Measurements from ENCODE around the gene ELMO1.
A peak's percentile ranks its signal among the peaks of the same experiment; 100 is the strongest.
"Not testable (repeated sequence)": the region's sequence is repeated elsewhere in the genome, so short reads cannot be mapped to it uniquely, and the experiment has no call there.

The ELMO1 gene

DNA sequence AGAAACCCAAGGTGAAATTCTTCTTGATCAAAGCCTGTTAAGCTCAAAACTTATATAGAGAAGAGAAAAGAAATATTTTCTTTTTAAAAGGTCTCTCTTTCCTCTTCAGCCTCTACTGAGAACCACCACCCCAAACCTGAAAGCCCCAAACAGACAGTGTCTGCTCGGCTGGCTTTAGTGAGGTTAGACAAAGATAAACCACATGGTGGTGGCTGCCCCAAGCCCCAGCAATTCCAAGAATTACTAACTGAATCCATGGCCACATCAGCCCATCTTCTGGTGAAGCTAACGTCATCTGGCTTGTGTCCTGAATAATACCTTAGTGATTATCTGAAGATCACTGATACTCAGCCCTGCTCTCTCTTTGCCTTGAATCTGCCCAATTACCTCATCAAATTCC lies 275.0 kb downstream of the ELMO1 start:
- DNase-seq: no peak

DNA sequence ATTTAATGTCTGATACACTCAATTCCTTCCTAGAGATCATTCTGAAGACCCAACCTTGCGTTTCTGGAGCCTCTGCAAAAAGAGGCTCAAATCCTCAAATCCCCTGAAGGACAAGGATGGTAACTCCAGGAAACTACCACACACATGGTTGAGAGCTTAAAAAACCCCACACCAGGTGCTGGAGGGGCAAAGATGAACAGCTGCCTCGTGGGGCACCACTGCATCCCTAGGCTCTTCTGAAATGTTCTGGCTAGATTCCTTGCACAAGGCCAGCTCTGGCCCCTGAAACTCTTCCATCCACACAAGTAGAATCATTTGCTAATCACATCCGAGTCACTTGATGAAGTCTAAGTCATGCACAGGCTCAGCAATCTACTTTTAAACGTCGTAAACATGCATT lies 286.6 kb downstream of the ELMO1 start:
- DNase-seq: no peak

DNA sequence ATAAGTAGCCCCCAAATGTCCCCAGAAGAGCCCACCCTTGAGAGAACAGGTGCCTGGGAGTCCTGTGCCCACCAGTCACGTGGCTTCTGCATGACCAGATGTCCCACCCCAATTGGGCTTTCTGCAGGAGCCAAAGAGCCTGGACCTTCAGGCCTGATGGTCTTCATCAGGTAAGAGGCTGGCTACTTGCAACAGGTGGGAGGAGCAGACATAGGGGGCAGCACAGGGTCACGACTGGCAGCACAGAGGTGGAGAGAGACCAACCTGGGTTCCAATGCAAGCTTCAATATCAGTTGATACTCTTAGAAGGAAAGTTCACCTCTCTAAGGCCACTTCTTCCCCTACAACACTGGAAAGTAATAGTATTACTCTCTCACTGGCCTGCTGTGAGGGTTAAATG lies 288.0 kb downstream of the ELMO1 start:
- no peak for DNase-seq

DNA sequence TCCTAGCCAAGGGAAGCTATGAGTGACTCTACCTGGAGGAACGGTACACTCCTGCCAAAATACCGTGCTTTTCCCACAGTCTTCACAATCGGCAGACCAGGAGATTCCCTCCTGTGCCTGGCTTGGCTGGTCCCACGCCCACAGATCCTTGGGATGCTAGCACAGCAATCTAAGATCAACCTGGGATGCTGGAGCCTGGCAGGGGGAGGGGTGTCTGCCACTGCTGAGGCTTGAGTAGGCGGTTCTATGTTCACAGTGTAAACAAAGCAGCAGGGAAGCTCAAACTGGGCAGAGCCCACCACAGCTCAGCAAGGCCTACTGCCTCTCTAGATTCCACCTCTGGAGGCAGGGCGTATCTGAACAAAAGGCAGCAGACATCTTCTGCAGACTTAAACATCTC lies 295.3 kb downstream of the ELMO1 start:
- DNase-seq: no peak

DNA sequence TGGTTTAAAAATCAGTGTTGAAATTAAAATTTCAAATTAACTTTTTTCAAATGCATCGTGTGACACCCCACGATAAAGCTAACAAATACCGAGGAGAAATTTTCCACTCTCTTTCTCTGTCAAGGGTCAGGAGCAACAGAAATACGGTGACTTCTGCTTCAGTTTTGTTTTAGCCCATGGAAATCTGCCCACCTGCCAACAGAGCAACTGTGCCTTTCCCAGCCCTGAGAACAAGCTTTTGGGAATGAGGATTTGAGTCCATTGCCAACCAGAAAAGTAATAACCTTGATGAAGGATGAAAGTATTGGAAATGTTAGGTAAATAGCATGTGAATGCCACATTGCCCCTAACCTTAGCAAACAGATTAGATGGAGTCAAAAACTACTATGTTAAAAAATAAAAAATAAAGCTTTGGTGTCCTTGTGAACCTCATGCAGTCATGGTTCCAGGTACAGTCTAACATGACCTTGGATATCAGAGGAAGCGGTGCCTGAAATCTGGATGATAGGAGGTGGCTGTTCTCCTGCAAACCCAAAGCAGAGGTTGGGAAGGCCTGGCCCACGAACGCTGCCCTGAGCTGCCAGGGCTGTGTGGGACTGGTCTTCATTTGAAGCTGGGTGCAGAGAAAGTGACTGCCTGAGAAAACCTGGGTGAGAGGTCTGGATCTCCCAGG lies 296.8 kb downstream of the ELMO1 start:
- no peak for DNase-seq

DNA sequence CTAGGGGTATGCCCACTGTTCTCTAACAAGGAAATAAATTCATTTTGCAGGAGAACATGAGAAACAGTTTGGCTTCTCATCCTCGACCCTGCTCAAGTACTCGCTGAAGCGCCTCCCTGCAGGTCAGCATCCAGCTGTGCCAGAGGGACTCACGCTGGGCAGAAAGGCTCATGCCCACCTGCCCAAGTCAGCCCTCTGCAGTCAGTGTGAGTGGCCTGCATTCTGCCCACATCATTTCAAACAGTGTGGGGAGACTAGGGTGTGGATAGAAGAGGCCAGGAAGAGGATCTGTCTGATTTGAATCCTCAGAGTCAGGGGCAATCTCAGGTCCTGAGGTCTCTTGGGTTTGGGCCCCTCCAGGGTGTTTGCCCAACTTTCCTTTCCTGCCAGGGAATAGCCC lies 297.8 kb downstream of the ELMO1 start:
- no peak for DNase-seq

DNA sequence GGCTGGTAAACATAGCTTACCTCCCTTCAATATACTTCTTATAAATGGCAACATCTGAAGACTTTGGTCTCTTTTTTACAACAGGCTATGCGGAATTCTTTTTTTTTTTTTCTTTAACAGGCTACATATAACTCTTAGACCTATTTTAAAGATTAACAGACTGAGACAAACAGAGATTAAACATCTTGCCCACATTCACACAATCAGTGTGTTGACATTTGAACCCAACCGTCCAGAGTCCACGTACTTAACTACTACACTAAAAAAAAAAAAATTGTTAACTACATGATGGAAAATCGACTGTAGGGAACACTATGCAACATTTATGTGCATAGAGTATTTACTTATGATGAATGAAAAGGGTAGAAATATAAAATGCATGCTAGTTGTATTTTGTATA lies 298.5 kb downstream of the ELMO1 start:
- DNase-seq: no peak

DNA sequence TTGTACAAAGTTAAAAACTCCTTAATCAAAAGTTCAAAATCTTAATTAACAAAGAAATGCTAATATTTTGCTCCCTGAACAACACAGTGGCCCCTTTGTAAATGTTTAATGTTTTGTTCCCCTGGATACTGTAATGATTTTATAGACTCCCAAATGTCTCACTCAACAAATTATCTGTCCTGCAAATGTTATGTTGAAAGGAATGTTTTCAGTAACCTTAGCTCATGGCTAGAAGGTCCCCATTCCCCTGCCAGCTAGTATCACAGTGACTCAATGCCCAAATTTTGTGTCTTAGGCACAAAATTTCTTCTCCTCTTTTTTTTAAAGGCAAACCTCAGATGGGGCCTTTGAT lies 298.9 kb downstream of the ELMO1 start:
- DNase-seq: no peak

DNA sequence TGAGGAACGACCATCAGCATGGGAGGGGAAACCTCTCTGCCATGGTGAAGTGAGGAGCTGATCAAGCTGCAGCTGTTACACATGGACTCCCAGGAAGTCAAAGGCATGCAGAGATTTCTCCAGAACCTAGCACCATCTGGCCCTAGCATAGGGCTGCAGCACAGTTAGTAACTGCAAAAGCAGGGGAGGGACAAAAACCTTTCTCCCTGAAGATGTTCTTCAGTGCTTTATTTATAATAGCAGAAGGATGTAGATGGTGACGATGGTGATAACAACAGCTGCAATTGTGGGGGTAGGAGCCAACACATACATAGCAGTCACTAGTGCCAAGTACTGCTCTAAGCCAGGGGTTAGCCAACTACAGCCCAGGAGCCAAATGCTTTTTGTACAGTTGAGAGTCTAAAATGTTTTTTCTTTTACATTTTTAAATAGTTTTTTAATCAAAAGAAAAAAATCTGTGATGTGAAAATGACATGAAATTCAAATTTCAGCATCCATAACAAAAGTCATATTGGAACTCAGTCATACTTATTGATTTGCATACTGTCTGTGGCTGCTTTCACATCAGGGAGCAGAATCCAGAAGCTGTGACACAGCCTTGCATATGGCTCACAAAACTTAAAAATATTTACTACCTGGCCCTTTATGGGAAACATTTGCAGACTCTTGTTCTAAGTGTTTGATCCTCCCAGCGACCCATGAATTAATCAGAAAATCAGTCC lies 299.5 kb downstream of the ELMO1 start:
- DNase-seq: peak; percentile 46

DNA sequence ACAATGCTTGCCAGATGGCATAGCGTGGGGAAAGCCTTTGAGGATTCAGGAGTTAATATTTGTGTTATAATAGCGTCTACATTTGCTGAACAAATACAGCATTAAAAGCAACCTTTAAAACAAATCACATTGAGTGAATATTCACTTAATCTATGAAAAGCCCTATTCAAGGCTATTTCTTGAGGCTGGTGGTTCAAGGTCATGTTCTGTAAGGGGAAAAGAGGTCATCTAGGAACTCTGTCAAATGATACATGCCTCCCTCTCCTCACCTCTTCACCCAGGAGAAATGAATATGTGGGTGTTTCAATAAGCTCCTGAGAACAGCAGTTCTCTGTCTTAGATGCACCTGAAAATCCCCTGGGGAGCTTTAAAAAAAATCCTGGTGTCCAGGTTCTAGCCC lies 303.0 kb downstream of the ELMO1 start:
- no peak for DNase-seq

DNA sequence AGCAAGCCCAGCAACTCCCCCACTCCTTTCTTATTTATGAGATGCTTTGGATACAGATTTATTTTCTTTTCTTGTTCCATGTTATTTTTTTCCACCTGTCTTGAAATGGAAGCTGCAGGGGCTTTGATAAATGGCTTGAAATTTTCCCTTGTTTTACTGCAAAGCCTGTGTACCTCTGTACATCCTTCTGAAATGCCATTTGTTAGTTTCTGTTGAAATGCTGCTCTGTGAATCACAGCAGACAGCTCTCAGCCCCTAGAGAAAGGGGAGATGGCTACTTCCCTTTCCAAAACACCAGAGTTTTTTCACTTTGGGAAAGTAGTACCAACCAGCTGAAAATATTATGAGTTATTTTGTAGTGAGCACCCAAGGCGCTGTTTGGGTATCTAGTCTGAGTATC lies 304.2 kb downstream of the ELMO1 start:
- no peak for DNase-seq

DNA sequence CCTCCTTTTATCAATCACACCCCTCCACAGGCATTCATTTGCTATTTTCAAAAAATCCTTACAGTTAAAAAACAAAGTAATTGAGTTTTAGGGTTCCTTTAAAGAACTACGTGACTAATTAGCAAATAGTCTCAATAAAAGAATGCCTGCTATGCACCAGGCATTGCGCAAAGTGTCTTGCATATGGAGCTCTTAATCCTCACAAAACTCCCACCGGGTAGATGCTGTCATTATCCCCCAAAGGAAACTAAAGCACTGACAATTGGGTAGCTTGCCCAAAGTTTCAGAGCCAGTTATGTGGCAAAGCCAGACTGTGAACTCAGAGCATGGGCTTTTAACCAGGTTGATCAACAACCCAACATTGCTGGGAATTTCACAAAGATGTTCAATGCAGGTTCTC lies 305.7 kb downstream of the ELMO1 start:
- DNase-seq: no peak

DNA sequence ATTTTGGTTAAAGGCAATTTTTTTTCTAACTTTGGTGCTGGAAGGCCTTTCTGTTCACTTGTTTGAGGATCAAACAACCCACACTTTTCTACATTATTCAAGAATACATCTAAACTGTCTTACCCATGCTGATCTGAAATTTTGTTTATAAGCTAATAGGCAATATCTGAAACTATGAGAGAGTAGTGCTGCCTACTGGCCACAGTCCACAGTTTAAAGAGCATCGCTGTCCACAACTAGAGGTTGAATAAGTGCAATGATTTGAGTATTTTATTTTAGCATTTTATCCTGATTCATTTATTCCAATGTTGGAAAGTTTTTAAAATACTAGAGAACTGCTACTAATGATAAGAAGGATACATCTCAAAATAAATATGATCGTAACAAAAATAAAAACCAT lies 306.9 kb downstream of the ELMO1 start:
- DNase-seq: no peak

DNA sequence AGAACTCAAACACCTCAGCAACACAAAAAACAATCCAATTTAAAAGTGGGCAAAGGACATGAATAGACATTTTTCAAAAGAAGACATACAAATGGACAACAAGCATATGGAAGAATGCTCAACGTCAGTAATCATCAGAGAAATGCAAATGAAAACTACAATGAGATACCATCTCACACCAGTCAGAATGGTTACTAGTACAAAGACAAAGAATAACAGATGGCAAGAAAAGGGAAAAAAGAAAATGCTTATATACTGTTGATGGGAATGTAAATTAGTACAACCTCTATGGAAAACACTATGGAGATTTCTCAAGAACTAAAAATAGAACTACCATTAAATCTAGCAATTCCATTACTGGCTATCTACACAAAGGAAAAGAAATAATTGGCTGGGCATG lies 314.8 kb downstream of the ELMO1 start:
- DNase-seq: not testable (repeated sequence)

DNA sequence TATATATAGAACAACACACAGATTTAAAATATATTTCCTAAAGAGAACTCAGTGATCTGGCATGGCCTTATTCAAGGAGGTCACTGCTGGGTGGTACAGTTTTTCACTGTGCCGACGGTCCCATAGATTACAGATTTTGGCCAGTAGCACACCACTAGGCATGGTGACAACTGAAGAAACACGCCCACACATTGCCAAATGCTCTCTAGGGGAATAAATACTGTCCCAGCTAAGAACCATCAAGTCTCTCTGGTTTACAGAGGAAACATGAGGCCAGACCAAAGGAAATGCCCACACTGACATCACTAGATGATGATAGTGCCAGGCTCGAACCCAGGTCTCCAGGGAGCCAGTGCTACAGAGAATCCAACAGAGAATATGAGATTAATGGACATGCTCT lies 316.8 kb downstream of the ELMO1 start:
- no peak for DNase-seq

DNA sequence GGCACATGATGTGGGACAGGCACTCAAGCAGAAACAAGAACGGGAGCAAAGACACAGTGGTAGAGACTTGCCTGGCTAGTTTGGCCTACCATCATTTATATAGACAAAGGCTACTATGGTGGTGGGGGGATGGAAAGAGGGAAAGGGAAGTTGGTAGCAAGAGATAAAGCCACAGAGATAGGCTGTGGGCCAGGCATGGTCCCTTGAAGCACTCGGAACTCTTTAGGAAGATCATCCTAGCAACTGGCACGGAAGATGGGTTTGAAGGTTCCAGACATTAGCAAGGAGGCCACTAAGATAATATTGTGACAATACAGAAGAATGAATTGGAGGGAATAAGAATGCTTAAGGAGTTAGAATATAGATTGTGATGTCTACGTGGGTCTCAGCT lies 319.6 kb downstream of the ELMO1 start:
- no peak for DNase-seq

DNA sequence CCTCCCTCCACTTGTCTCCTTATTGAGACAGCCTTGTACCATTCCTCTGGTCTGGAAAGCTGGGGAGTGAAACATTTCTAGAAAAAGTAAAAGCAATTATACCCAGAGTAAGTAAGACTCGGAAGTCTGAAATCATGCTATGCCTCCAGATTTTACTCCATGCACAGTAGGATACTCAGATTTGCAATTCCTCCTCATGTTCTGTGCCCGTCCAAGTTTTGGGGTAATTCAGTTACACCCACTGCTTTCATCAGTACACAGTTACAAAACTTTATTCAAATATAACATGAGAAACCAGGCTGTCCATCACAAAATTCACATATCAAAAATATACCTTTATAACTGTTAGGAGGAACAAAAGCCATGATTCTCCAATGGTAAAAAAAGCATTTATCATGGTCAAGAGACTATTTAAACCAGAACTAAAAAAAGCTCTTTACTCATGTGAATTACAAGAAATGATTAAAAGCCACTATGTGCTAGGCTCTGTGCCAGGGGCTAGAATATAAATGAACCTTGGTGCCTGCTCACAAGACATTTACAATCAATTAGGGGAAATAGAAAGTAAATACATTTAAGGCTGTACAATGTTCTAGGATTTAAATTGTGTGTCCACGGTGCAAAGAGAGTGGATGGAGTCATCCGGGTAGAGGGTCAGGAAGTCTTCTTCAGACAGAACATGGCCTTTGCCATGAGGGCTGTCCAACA lies 320.2 kb downstream of the ELMO1 start:
- no peak for DNase-seq

DNA sequence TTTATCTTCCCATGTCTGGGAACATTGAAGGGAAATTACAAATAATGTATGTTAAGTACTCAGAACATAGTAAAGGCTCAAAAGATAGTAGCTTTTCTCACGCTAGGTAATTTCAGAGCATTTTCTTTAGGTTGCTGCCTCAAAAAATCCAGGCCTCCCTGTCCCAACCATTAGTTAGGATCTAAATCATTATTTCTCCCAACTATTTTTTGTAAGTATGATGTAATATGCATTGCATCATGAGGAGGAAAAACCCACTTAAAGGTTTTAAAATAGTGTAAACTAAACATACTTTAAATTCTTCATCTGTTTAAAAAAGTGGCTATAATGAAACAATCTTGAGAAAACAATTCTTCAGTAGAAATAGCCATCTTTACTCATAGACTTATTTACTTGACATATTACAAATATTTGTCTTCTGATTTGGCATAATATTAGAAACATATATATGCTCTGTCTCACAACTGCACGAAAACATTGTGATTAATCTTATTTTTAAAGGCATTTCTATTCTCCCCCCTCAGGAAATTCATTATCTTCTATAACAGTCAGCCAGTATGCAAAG lies 329.3 kb downstream of the ELMO1 start:
- no peak for DNase-seq

DNA sequence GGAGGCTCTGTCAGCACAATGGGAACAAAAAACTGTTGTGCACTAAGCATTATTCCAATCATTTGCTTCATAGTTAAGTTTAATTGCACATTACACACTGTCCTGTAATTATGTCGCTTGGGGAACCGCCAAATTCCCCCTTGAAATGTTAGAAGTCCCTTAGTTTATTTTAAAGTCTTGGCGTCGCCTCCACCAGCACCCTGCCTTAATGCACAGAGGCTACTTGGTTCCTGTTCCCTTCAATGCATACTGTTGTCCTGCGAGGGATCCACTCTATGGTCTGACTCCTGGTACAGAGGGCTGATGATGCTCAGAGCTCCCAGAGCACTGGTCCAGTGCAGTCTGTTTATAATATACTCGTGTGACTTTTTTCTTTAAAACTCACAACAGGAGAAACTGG lies 330.7 kb downstream of the ELMO1 start:
- DNase-seq: no peak

DNA sequence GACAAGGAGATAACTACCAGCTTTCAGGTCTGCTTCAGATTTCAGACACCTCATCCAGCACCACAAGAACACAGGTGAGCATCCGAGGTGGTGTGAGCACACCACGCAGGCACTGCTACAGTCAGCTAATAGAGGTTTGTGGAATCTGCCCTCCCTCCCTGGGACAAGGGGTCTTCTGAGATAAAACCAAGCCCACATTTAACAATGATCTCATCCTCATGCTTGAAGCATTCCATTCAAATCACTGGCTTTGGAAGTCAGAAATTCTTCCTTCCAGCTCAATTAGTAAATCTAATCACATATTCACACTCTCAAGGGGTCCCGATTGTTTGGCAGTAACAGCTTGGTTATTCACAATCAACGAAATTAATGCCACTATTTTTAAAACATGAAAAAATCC lies 331.4 kb downstream of the ELMO1 start:
- DNase-seq: no peak

DNA sequence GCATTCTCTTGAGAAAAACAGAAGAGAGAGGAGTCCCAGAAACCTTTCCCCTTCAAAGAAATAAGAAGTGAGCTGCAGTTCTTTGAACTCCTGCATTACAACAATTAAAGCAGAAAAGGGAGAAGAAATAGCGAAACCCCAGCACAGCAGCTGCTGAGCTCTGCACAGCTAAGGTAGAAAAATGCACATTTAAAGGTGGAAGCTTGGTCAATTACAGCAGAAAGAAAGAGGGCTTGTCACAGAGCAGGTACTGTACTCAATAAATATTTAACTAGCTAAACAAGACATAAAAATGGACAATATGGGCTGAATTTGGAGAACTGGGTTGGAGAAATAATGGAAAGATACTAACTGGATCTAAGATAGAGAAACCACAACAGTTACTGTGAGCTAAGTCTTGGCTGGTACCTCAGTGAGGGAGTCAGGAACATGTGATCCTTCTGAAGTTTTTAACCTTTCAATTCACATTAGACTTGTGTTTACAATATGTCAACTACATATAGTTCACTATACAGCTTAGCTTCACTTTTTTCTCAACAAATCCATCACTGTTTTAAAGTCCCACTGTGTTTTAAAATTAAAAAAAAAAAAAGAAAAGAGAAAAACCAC lies 332.5 kb downstream of the ELMO1 start:
- DNase-seq: no peak

DNA sequence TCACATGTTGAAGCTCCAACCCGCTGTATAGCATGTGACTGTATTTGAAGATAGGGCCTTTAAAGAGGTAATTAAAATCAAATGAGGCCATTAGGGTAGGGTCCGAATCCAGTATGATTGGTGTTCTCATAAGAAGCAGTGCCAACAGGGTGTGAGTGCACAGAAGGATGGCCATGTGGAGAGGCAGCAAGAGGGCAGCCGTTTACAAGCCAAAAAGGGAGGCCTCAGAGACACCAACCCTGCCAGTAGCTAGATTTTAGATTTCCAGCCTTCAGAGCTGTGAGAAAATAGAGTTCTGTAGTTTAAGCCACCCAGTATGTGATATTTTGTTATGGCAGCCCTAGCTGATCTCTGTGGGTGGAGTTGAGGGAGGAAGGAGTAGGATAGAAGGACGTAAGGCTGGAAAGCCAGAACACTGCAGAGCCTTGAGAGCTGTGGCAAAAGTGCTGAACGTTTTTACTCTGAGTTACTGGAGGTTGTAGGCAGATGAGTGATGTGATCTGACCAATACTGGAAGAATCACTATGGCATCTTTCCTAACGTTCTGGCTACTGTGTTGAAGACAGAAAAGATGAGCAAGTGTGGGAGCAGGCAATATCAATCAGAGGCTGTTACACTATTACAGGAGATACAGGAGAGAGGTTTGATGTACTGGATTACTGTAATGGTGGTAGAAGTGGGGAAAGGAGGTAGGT lies 334.9 kb downstream of the ELMO1 start:
- no peak for DNase-seq

DNA sequence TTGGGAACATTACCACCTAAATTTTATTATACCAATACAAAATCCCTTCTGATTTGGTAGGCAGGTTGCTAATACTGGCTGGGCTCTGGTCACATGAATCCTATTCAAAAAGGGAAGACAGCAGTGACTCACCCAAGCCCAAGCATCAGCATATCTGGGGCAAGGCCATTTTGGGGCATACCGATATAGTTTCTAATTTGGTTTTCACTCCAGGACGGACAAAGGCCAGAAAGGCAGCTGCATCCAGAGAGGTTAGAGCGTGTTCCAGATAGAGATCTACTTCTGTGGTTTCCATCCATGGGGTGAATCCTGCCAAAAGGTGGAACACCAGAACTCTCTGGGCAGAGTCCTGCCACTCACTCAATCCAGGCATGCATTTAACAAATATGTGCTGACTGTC lies 335.8 kb downstream of the ELMO1 start:
- DNase-seq: no peak
